K562 (cell line): ENCODE measurements around the gene HMBS. TPM values are rescaled to one million over a fixed set of nuclear protein-coding genes. Genes with fewer than 3 reads are reported as not detected.
A peak's percentile ranks its signal among the peaks of the same experiment; 100 is the strongest.

Experiments
- AFF1 ChIP-seq, 2 experiments: fragments of 450-650 bp; IDR thresholded peaks; 2 replicates each; pipeline ENCODE4 v1.6.1; 2018; ENCODE audit warnings: mild to moderate bottlenecking in 2 of 2, low read depth in 1 of 2; ENCODE audit not compliant: partially characterized antibody in 2 of 2
- BDP1 ChIP-seq: IDR thresholded peaks from 3 replicates; pipeline ENCODE4 v1.6.1; 2011; ENCODE audit not compliant: insufficient read length, insufficient read depth
- BRD4 ChIP-seq: fragments of 200-600 bp; sonication (generic); IDR thresholded peaks from 2 replicates; pipeline ENCODE4 v1.6.1; 2017; ENCODE audit warnings: inconsistent platforms
- CXXC5 ChIP-seq: fragments of 250-450 bp; sonication (Bioruptor Pico); IDR thresholded peaks from 2 replicates; pipeline ENCODE4 v1.8.0; 2022; ENCODE audit warnings: inconsistent platforms, mild to moderate bottlenecking, moderate library complexity
- FOS ChIP-seq: IDR thresholded peaks from 3 replicates; pipeline ENCODE4 v1.6.1; 2011; ENCODE audit not compliant: insufficient read length; ENCODE audit errors: extremely low read depth
- FUS ChIP-seq: fragments of 200-400 bp; formaldehyde crosslinking; optimal IDR thresholded peaks from 2 replicates; pipeline ENCODE3; 2017; ENCODE audit warnings: low read depth, low read length
- GABPB1 ChIP-seq: sonication (generic); formaldehyde crosslinking; IDR thresholded peaks from 2 replicates; pipeline ENCODE4 v1.8.0; 2022; ENCODE audit warnings: mild to moderate bottlenecking, missing genetic modification reagents
- IRF9 ChIP-seq: fragments of 450-650 bp; IDR thresholded peaks from 2 replicates; pipeline ENCODE4 v1.6.1; 2016; ENCODE audit warnings: missing biosample characterization, missing genetic modification characterization
- MCM3 ChIP-seq: fragments of 450-650 bp; IDR thresholded peaks from 2 replicates; pipeline ENCODE4 v1.6.1; 2016
- NFATC3 ChIP-seq: fragments of 450-650 bp; IDR thresholded peaks from 2 replicates; pipeline ENCODE4 v1.6.1; 2017; ENCODE audit warnings: mild to moderate bottlenecking
- PCBP2 ChIP-seq: fragments of 200-400 bp; formaldehyde crosslinking; IDR thresholded peaks from 2 replicates; pipeline ENCODE4 v1.6.1; 2018; ENCODE audit warnings: low read length, low read depth, mild to moderate bottlenecking, moderate library complexity; ENCODE audit not compliant: poor library complexity, severe bottlenecking
- PHB2 ChIP-seq: fragments of 450-650 bp; IDR thresholded peaks from 2 replicates; pipeline ENCODE4 v1.6.1; 2017; ENCODE audit warnings: low read depth
- PPARD ChIP-seq: fragments of 250-450 bp; sonication (Bioruptor Pico); IDR thresholded peaks from 2 replicates; pipeline ENCODE4 v1.8.0; 2022; ENCODE audit warnings: inconsistent platforms, mild to moderate bottlenecking, moderate library complexity
- SUPT5H ChIP-seq: fragments of 450-650 bp; IDR thresholded peaks from 2 replicates; pipeline ENCODE4 v1.6.1; 2016
- TAF15 ChIP-seq: fragments of 200-400 bp; formaldehyde crosslinking; IDR thresholded peaks from 2 replicates; pipeline ENCODE4 v1.6.1; 2017; ENCODE audit warnings: mild to moderate bottlenecking, low read depth, low read length, moderate library complexity
- THRA ChIP-seq: fragments of 450-650 bp; IDR thresholded peaks from 2 replicates; pipeline ENCODE4 v1.6.1; 2017; ENCODE audit warnings: mild to moderate bottlenecking, moderate library complexity
- ZFP36 ChIP-seq: fragments of 150-350 bp; IDR thresholded peaks from 2 replicates; pipeline ENCODE4 v1.6.1; 2018; ENCODE audit warnings: low read length, low read depth; ENCODE audit not compliant: partially characterized antibody
- ZNF140 ChIP-seq: fragments of 250-450 bp; sonication (Bioruptor Pico); IDR thresholded peaks from 2 replicates; pipeline ENCODE4 v1.8.0; 2021; ENCODE audit warnings: moderate library complexity, mild to moderate bottlenecking, inconsistent platforms
- ZNF253 ChIP-seq: fragments of 250-450 bp; sonication (Bioruptor Pico); conservative IDR thresholded peaks from 2 replicates; pipeline ENCODE4 v1.6.1; 2021; ENCODE audit warnings: mild to moderate bottlenecking
- ZNF384 ChIP-seq: IDR thresholded peaks from 2 replicates; pipeline ENCODE4 v1.6.1; 2012; ENCODE audit warnings: low read depth, low read length, improper control_type of control experiment
- ZNF395 ChIP-seq: fragments of 200-800 bp; sonication (Bioruptor generic); IDR thresholded peaks from 2 replicates; pipeline ENCODE4 v1.6.1; 2017; ENCODE audit warnings: missing genetic modification characterization, missing compliant biosample characterization
- ZNF583 ChIP-seq: fragments of 250-450 bp; sonication (Bioruptor Pico); IDR thresholded peaks from 2 replicates; pipeline ENCODE4 v1.4.0; 2020
- ZNF830 ChIP-seq: fragments of 250-450 bp; sonication (Bioruptor Pico); IDR thresholded peaks from 2 replicates; pipeline ENCODE4 v1.5.0; 2021; ENCODE audit warnings: mild to moderate bottlenecking
- polyA plus RNA-seq, 8 experiments: library from polyadenylated mRNA; depleted of rRNA in 4 of 8; stranded (reverse) in 5 of 8; unstranded in 3 of 8; fragments of >200 nt; fragmentation: Nextera tagmentation in 2 of 8; fragmentation: Illumina TruSeq in 1 of 8; extraction: Ambion mirVana in 2 of 8; extraction: Trizol in 1 of 8; gene quantifications; 2 replicates each; pipeline versions ENCODE4 v1.2.1 to v1.2.3, GENCODE V29; 2011 to 2014; ENCODE audit warnings: inconsistent platforms in 1 of 8, missing spikeins in 1 of 8
- total RNA-seq, 7 experiments: library from RNA; depleted of rRNA in 6 of 7; stranded (reverse); fragments of >200 nt in 6 of 7; fragmentation: Illumina TruSeq in 2 of 7; extraction: Trizol in 2 of 7; gene quantifications; 2 replicates each; pipeline versions ENCODE4 v1.2.1 to v1.2.3, GENCODE V29; 2011 to 2021; ENCODE audit warnings: low replicate concordance in 1 of 7

Gene HMBS
- total and polyA plus RNA-seq, 9 of the 15 experiments (the other 6 are each of a cell fraction or from before 2014, with no cell fraction given): 56.9 to 385 (median 286) TPM

GRCh38 chr11:119101759-119102423 is 17.2 kb downstream of the HMBS start, which contains the start of gene DPAGT1 (continued):
- TF ChIP-seq BDP1 (no peak), FUS (no peak), ZFP36 (no peak), GABPB1 (CRISPR knock-in tag) (peak; percentile 96), TAF15 (no peak), BRD4 (no peak), ZNF140 (CRISPR knock-in tag) (no peak), PPARD (CRISPR knock-in tag) (no peak), ZNF395 (CRISPR knock-in tag) (peak; percentile 84; the same call in 1 of the 2 replicates), ZNF384 (no peak), ZNF830 (CRISPR knock-in tag) (no peak), IRF9 (tag) (0 out of 2 replicates have a peak, but pooled peaks have one; percentile 38), SUPT5H (no peak), FOS (no peak), THRA (no peak), AFF1 (IDR thresholded peaks at IDR 0.05; ENCODE audit: low read depth in 1 of 2, partially characterized antibody in 2 of 2) (peak in 1 of 2 experiments; percentile 22), ZNF583 (CRISPR knock-in tag) (peak; percentile 69; the same call in 1 of the 2 replicates), ZNF253 (no peak), PCBP2 (no peak), MCM3 (no peak), PHB2 (no peak), NFATC3 (no peak; the same call in 1 of the 2 replicates), CXXC5 (CRISPR knock-in tag) (peak; percentile 70)
